Caki2 (cell line): Measurements from ENCODE around the gene COBL. TPM values are rescaled to one million over a fixed set of nuclear protein-coding genes. Genes with fewer than 3 reads are reported as not detected.

Source experiments
- DNase-seq: peaks from one replicate; pipeline ENCODE4 v3.0.0-alpha.2; 2015; ENCODE audit warnings: low read depth
- in situ Hi-C: cut with HindIII; loops from 2 replicates; pipeline ENCODE4 v1.10.0; 2016; ENCODE audit warnings: low sequenced_read_pairs, low pct_unique_long_range_greater_than_20kb, mixed read lengths
- total RNA-seq: library from RNA; depleted of rRNA; stranded (reverse); fragments of >200 nt; shearing (Covaris generic); gene quantifications from 2 replicates; pipeline ENCODE4 v1.2.3, GENCODE V29; 2014; ENCODE audit warnings: low replicate concordance

The COBL gene
- total RNA-seq, 1 experiment from 2014 or later, result 1.3 TPM

GRCh38 chr7:51244885-51245284 is 71.7 kb downstream of the COBL start:
- in situ Hi-C loops, result no loop called here

GRCh38 chr7:51244053-51244452 is 72.6 kb downstream of the COBL start:
- DNase-seq, result no peak
- in situ Hi-C loops, result no loop called here

More at GRCh38 chr7:51244885-51245284, 71.7 kb downstream of the COBL start:
- no peak for DNase-seq

DNA sequence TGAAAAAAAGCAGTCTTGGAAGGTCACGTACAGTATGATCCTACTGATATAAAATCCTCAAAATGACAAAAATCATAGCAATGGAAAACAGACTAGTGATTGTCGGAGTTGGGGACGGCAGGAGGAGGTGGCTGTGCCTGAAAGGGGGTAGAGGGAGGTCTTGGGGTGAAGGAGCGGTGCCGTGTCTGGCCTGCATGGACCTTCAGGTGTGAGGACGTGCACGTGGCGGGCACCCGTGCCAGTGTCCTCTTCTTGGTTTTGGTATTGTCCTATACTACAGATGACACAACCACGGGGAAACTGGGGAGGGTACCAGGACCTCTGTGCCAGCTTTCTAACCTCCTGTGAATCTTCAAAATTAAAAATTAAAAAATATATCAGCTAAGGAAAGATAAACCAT is 73.0 kb downstream of the COBL start:
- in situ Hi-C loops, result no loop called here
- no peak for DNase-seq

DNA sequence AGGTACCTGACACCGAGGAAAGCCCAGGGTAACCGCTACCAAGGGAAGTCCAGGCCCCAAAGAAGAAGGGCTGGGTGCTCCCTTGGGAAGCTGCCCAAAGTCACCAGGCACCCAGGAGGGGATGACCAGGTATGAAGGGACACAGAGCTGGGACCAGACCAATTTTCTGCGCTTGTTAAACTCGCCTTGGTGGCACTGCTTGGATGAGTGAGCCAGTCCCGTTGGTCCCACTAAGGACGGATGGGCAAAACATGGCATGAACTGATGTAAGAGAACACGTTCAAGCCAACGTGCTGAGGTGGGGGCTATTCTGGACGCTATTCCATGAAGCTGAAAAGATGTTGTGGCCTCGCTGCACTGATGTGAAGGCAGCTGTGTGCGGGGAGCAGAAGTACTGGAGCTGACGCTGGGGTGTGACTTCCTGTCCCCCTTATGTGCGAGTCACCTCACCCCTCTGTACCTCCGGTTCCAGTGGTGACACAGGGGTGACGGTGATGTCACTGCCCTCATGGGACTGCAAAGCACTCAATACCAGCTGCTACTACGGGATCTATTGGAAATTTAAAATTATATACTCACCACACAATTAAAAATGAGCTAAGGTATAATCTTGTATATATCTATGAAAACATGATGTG is 73.6 kb downstream of the COBL start:
- in situ Hi-C loops, result no loop called here
- DNase-seq, result no peak

DNA sequence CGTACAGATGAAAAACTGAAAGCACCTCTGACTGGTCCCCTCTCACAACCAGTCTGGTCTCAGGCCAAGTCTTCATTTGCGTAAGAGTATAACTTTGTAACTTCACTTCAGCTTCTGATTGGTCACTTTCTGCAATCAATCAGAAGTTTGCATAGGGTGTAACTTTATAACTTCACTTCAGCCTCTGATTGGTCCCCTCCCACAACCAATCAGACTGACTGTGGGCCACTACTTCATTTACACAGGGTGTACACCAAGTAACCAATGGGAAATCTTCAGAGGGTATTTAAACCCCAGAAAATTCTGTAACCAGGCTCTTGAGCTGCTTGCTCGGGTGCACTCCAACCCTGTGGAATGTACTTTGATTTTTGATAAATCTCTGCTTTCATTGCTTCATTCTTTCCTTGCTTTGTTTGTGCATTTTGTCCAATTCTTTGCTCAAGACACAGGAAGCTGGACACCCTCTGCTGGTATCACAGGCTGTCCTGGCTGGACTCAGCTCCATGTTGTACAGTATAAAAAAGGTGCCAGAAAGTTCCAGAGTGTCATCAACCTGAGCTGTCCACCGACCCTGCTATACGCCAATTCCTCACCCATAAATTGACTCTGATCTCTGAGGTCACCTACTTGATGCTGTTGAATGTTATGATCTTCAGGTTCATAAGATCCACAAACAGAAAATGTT is 74.5 kb downstream of the COBL start:
- peak; percentile 72 for DNase-seq
- in situ Hi-C loops, result no loop called here

GRCh38 chr7:51240868-51241267 is 75.7 kb downstream of the COBL start:
- DNase-seq, result no peak
- in situ Hi-C loops, result no loop called here

- no peak for DNase-seq
- in situ Hi-C loops, result no loop called here
Observed at GRCh38 chr7:51239691-51240090, 76.9 kb downstream of the COBL start.

- DNase-seq, result no peak
- in situ Hi-C loops, result no loop called here
Observed at GRCh38 chr7:51238981-51239495, 77.6 kb downstream of the COBL start.

DNA sequence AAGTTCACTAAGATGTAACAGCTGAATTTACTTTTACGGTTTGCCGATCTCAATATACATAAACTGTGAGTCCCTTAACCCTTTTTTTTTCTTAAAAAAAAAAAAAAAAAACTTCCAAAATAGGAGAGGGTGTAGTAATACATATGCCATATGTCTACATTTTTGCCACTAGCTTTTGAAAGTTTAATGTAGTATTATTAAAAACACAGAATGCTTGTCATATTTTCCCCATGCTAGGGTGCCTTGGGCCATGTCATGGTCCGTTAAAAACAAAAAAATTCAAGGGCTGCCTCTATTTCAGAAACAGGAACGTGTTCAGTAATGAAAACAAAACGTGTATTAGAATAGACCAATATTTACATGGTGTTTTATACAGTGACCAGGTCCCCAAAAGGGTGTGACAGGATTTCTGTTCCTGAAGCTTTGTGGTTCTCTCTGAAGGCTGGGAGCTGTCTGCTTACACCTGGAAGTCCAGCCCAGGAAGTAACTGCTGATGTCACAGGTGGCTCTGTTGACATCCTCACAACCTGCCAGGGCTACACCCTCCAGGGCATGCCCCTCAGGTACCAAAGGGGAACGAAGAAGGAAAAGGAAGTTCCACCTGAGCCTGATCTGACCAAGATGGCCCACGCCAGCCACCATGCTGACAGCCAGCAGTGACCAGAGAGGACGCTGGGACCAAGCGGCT is 79.0 kb downstream of the COBL start:
- in situ Hi-C loops, result no loop called here

GRCh38 chr7:51236470-51237132 is 80.0 kb downstream of the COBL start:
- DNase-seq, result no peak
- in situ Hi-C loops, result no loop called here

More for the DNA sequence above, 79.0 kb downstream of the COBL start:
- no peak for DNase-seq

DNA sequence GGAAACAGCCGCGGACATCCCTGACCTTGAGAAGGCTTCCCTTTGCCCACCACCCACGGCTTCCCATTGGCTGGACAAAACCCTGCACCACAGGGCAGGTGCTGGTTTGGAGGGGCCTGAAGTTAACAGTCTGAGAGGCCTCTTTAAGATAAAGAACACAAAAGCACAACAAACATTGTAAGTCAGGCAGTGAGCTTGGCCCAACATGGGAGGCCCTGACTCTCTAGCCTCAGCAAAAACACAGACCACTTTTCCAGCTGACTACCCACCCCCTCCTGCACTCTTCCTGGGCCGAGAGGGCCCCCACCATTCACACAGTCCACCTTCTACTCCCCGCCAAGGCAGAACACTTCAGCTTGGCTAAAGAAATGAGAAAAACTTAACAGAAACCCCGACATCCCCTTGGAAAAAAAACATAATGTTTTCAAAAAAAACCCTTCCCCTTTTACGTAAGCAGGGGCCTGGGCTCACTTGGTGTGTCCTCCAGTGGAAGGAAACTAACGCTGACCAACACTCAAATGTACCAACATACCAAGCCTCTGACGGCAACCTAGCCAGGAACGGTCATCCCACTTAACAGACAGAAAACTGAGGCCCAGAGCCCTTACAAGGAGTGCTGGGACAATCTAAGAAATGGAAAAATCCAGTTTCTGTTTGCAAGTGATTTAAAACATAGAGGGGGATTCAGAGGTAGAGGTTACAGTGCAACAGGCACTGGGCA is 80.9 kb downstream of the COBL start:
- in situ Hi-C loops, result no loop called here
- no peak for DNase-seq

DNA sequence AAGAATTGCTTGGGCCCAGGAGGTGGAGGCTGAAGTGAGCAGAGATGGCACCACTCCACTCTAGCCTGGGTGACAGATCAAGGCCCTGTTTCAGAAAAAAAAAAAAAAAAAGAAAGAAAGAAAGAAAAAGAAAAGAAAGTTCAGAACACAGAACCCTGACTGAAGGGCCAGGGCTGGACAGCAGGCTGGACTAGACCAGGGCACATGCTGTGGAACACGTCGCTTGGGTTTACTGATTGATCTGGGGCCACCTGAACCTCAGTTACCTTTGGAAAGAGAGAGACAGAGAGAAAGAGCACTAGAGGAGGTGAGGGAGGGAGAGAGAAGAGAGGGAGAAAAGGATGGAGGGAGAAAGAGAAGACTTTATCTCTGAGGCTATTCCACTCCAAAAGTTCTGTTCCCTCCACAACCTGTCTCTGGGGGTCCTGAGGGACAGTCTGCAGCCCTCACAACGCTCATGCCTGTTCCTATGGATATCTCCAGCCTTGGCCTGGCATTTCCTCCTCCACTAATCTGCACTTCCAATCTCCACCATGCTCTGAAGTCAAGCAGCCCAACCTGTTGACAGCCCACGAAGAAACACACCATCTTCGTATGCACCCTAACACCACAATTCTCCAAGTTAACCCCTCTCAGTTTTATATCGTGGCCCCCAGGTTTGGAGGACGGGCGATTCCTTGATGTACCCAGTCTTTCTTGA is 81.8 kb downstream of the COBL start:
- in situ Hi-C loops, result no loop called here
- no peak for DNase-seq

GRCh38 chr7:51234139-51234538 is 82.5 kb downstream of the COBL start:
- no peak for DNase-seq
- in situ Hi-C loops, result no loop called here

DNA sequence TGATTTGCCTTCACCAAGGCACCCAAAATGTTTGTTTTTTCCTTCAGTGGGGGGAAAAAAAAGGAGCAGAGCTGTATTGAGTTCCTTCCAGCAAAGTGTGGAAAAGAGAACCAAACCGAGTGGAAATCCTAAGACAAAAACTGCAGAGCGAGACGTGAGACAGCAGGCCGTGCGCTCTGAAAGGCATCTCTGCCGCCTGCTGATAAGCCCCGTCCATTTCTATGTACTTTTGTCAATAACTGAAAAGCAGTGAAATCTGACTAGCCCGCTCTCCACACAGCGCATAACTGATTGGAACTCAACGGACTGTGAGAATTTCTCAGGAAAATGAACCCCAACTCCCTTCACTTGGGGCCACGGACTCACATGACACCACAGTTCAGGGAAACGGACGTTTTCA is 83.2 kb downstream of the COBL start:
- no peak for DNase-seq
- in situ Hi-C loops, result no loop called here

DNA sequence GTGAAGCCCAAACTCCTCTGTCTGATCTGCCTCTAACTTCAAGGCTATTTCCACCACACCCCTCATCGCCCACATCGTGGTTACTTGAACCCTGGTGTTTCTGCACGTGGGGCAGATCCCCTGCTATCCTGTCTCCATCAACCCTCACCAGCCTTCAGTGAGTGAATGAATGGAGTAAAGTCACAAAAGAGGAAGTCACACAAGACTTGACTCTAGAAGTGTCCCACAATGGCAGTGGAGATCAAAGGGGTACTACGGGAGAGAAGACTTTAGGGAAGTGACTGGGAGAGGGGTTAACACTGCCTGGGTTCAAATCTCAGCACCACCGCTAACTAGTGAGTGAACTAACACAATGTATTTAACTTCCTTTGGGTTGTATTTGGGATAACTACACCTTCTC is 85.9 kb downstream of the COBL start:
- DNase-seq, result no peak
- in situ Hi-C loops, result no loop called here

- no peak for DNase-seq
- in situ Hi-C loops, result no loop called here
Observed at GRCh38 chr7:51230324-51230625, 86.3 kb downstream of the COBL start.

- DNase-seq, result no peak
- in situ Hi-C loops, result no loop called here
Observed at GRCh38 chr7:51229620-51230323, 86.8 kb downstream of the COBL start.
